Measurements from ENCODE around the gene RGS8. TPM values are rescaled to one million over a fixed set of nuclear protein-coding genes. Genes with fewer than 3 reads are reported as not detected.

Gene RGS8
- polyA plus RNA-seq, 1 of the 3 experiments (the other 2 are of a cell fraction), result not detected

DNA sequence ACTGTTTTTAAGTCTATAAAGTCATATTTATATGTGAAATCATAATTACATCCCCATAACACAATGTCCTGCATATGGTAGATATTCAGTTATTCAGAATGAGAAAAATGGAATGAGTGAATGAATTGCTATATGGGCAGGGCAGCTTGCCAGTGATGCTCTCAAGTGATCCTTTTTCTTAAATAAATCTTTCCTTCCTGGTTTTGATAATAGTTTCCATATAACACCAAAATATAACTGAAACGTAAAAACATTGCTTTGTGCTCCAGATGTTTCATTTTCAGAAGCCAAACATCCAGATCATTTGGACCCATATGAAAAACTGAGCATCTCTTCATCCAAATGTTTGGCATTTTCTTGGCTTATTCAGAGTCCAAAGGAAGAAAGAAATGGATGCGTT lies 30.2 kb upstream of the RGS8 start (continued):
- TF ChIP-seq FOSL2 (IDR thresholded peaks at IDR 0.05; ENCODE audit: borderline replicate concordance, low read depth) (no peak), POLR2AphosphoS5 (IDR thresholded peaks at IDR 0.05; ENCODE audit: low read depth, low read length) (no peak), RCOR1 (IDR thresholded peaks at IDR 0.05; ENCODE audit: low read length) (no peak)

- POLR2A ChIA-PET, result no interaction called here
- H3K27ac ChIP-seq (ENCODE audit: low read depth in 2 of 2, low read length in 1 of 2), result no peak overlapping the region
- no peaks in the 10 kb centered on the region for H3K36me3 ChIP-seq (replicated peaks in 1 of 2; ENCODE audit: control insufficient read depth in 1 of 2, insufficient read depth in 2 of 2, low read length in 1 of 2)
- no peak overlapping the region for H3K9ac ChIP-seq
- no peaks in the 10 kb centered on the region for H3K9me3 ChIP-seq
- peaks cover 0 to 4% of the 10 kb centered on the region in 2 experiments; a peak in 1 of 4 replicates for H3K4me1 ChIP-seq (ENCODE audit: control insufficient read depth in 1 of 2, insufficient read depth in 2 of 2, low read depth in 1 of 2, low read length in 1 of 2)
- H2AFZ ChIP-seq (ENCODE audit: low read depth), result no peak overlapping the region
- DNase-seq, result no peak
- no peaks in the 10 kb centered on the region for H3F3A ChIP-seq (replicated peaks; ENCODE audit: insufficient read depth)
- H3K27me3 ChIP-seq (ENCODE audit: insufficient read depth), result no peaks in the 10 kb centered on the region; the same call in 1 of the 2 replicates
- whole genome bisulfite sequencing (ENCODE audit: low lambda C conversion rate), result 70% methylated on average over 3 of the region's 3 CpGs
- H3K79me2 ChIP-seq (ENCODE audit: insufficient read depth), result no peaks in the 10 kb centered on the region
- CTCF ChIA-PET, result no interaction called here
- H3K9me2 ChIP-seq, result no peaks in the 10 kb centered on the region
- TF ChIP-seq, protein P1, sequence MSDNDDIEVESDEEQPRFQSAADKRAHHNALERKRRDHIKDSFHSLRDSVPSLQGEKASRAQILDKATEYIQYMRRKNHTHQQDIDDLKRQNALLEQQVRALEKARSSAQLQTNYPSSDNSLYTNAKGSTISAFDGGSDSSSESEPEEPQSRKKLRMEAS (IDR thresholded peaks at IDR 0.05; ENCODE audit: low read depth), result no peak
- TF ChIP-seq CHD2 (IDR thresholded peaks at IDR 0.05; ENCODE audit: low read length, partially characterized antibody) (no peak), MXI1 (IDR thresholded peaks at IDR 0.05; ENCODE audit: low read depth, low read length) (no peak), EP300 (IDR thresholded peaks at IDR 0.05; ENCODE audit: borderline replicate concordance in 1 of 2, low read depth in 1 of 2, low read length in 1 of 2) (no peak), SMC3 (IDR thresholded peaks at IDR 0.05; ENCODE audit: low read depth, low read length) (no peak), RXRA (IDR thresholded peaks at IDR 0.05; ENCODE audit: borderline replicate concordance, low read depth) (no peak)
- H3K4me2 ChIP-seq, result no peak overlapping the region
- H3K4me3 ChIP-seq (ENCODE audit: low read depth in 2 of 2, low read length in 1 of 2), result no peak overlapping the region
- no peaks in the 10 kb centered on the region for H4K20me1 ChIP-seq (ENCODE audit: insufficient read depth)
Measured at GRCh38 chr1:182713939-182714338, 29.6 kb upstream of the RGS8 start.

- Histone ChIP-seq H3K27ac (ENCODE audit: low read depth in 2 of 2, low read length in 1 of 2) (no peak overlapping the region), H3K4me1 (ENCODE audit: control insufficient read depth in 1 of 2, insufficient read depth in 2 of 2, low read depth in 1 of 2, low read length in 1 of 2) (peaks cover 0 to 4% of the 10 kb centered on the region in 2 experiments; a peak in 1 of 4 replicates), H2AFZ (ENCODE audit: low read depth) (no peak overlapping the region), H3K36me3 (replicated peaks in 1 of 2; ENCODE audit: control insufficient read depth in 1 of 2, insufficient read depth in 2 of 2, low read length in 1 of 2) (no peaks in the 10 kb centered on the region), H3K9me3 (no peaks in the 10 kb centered on the region), H3F3A (replicated peaks; ENCODE audit: insufficient read depth) (no peaks in the 10 kb centered on the region), H4K20me1 (ENCODE audit: insufficient read depth) (no peaks in the 10 kb centered on the region), H3K4me2 (no peak overlapping the region), H3K79me2 (ENCODE audit: insufficient read depth) (no peaks in the 10 kb centered on the region), H3K9ac (no peak overlapping the region), H3K27me3 (ENCODE audit: insufficient read depth) (no peaks in the 10 kb centered on the region; the same call in 1 of the 2 replicates), H3K4me3 (ENCODE audit: low read depth in 2 of 2, low read length in 1 of 2) (no peak overlapping the region), H3K9me2 (no peaks in the 10 kb centered on the region)
- DNase-seq, result no peak
- ChIA-PET POLR2A (no interaction called here), CTCF (no interaction called here)
- WGBS (ENCODE audit: low lambda C conversion rate), result 66% methylated on average over 3 of the region's 3 CpGs
- TF ChIP-seq, protein P2, sequence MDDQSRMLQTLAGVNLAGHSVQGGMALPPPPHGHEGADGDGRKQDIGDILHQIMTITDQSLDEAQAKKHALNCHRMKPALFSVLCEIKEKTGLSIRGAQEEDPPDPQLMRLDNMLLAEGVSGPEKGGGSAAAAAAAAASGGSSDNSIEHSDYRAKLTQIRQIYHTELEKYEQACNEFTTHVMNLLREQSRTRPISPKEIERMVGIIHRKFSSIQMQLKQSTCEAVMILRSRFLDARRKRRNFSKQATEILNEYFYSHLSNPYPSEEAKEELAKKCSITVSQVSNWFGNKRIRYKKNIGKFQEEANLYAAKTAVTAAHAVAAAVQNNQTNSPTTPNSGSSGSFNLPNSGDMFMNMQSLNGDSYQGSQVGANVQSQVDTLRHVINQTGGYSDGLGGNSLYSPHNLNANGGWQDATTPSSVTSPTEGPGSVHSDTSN (IDR thresholded peaks at IDR 0.05), result no peak
- no peak for TF ChIP-seq CTCF (IDR thresholded peaks at IDR 0.05)
- no peak for TF ChIP-seq FOXJ3 (CRISPR knock-in tag; IDR thresholded peaks at IDR 0.05)
- TF ChIP-seq USF1 (IDR thresholded peaks at IDR 0.05; ENCODE audit: borderline replicate concordance, low read depth), result no peak
- no peak for TF ChIP-seq MEF2A (IDR thresholded peaks at IDR 0.05; ENCODE audit: borderline replicate concordance, low read depth)
- no peak for TF ChIP-seq TAF1 (IDR thresholded peaks at IDR 0.05; ENCODE audit: borderline replicate concordance, low read depth, low read length)
- TF ChIP-seq USF2 (IDR thresholded peaks at IDR 0.05; ENCODE audit: borderline replicate concordance, low read depth, low read length), result no peak
- no peak for TF ChIP-seq MXI1 (IDR thresholded peaks at IDR 0.05; ENCODE audit: low read depth, low read length)
- TF ChIP-seq NFIC (IDR thresholded peaks at IDR 0.05; ENCODE audit: borderline replicate concordance), result no peak
- no peak for TF ChIP-seq TEAD4 (IDR thresholded peaks at IDR 0.05; ENCODE audit: borderline replicate concordance, insufficient read depth)
- no peak for TF ChIP-seq RCOR1 (IDR thresholded peaks at IDR 0.05; ENCODE audit: low read length)
- no peak for TF ChIP-seq GATA2 (CRISPR knock-in tag; IDR thresholded peaks at IDR 0.05)
- no peak for TF ChIP-seq TCF12 (IDR thresholded peaks at IDR 0.05)
Measured at GRCh38 chr1:182713492-182713891, 29.1 kb upstream of the RGS8 start.

All from SK-N-SH (cell line).